ENCODE results near the gene BAZ2B.
A peak's percentile ranks its signal among the peaks of the same experiment; 100 is the strongest.
"Not testable (repeated sequence)": the region's sequence is repeated elsewhere in the genome, so short reads cannot be mapped to it uniquely, and the experiment has no call there.

BAZ2B gene

GRCh38 chr2:159616286-159616701 lies at the start of gene BAZ2B:
TSS of gene BAZ2B (minus strand) at chr2:159616548. CDS start at chr2:159478719, 137,829 bp downstream.
- peak; percentile 61 for DNase-seq (ENCODE audit: low read depth)

GRCh38 chr2:159661286-159661685 lies 44.9 kb upstream of the BAZ2B start:
- no peak for DNase-seq (ENCODE audit: low read depth)

- DNase-seq (ENCODE audit: low read depth): no peak
Measured at GRCh38 chr2:159658881-159659873, 42.8 kb upstream of the BAZ2B start.

GRCh38 chr2:159653962-159654361 lies 37.6 kb upstream of the BAZ2B start:
- DNase-seq (ENCODE audit: low read depth): no peak

- no peak for DNase-seq (ENCODE audit: low read depth)
Measured at GRCh38 chr2:159651884-159652283, 35.5 kb upstream of the BAZ2B start.

- DNase-seq (ENCODE audit: low read depth): no peak
Measured at GRCh38 chr2:159650574-159650973, 34.2 kb upstream of the BAZ2B start.

- DNase-seq (ENCODE audit: low read depth): no peak
Measured at GRCh38 chr2:159648643-159649042, 32.3 kb upstream of the BAZ2B start.

GRCh38 chr2:159647667-159648066 lies 31.3 kb upstream of the BAZ2B start:
- no peak for DNase-seq (ENCODE audit: low read depth)

- no peak for DNase-seq (ENCODE audit: low read depth)
Measured at GRCh38 chr2:159640176-159640575, 23.8 kb upstream of the BAZ2B start.

GRCh38 chr2:159639712-159640111 lies 23.4 kb upstream of the BAZ2B start:
- no peak for DNase-seq (ENCODE audit: low read depth)

- no peak for DNase-seq (ENCODE audit: low read depth)
Measured at GRCh38 chr2:159639071-159639470, 22.7 kb upstream of the BAZ2B start.

- peak; percentile 43 for DNase-seq (ENCODE audit: low read depth)
Measured at GRCh38 chr2:159637988-159638501, 21.7 kb upstream of the BAZ2B start.

GRCh38 chr2:159637240-159637639 lies 20.9 kb upstream of the BAZ2B start:
- no peak for DNase-seq (ENCODE audit: low read depth)

GRCh38 chr2:159635006-159635789 lies 18.9 kb upstream of the BAZ2B start:
- no peak for DNase-seq (ENCODE audit: low read depth)

GRCh38 chr2:159633219-159633618 lies 16.9 kb upstream of the BAZ2B start:
- no peak for DNase-seq (ENCODE audit: low read depth)

- not testable (repeated sequence) for DNase-seq (ENCODE audit: low read depth)
Measured at GRCh38 chr2:159625628-159626027, 9.3 kb upstream of the BAZ2B start.

- no peak for DNase-seq (ENCODE audit: low read depth)
Measured at GRCh38 chr2:159623436-159623835, 7.1 kb upstream of the BAZ2B start.

- no peak for DNase-seq (ENCODE audit: low read depth)
Measured at GRCh38 chr2:159622966-159623365, 6.6 kb upstream of the BAZ2B start.

GRCh38 chr2:159620796-159621195 lies 4.4 kb upstream of the BAZ2B start:
- DNase-seq (ENCODE audit: low read depth): no peak

GRCh38 chr2:159617646-159618045 lies 1.3 kb upstream of the BAZ2B start:
- DNase-seq (ENCODE audit: low read depth): no peak

- no peak for DNase-seq (ENCODE audit: low read depth)
Measured at GRCh38 chr2:159617100-159617499, 752 bp upstream of the BAZ2B start.
